GM12875 (cell line): Measurements from ENCODE around the gene TNFRSF4.

ENCODE experiments used
- H3K4me3 ChIP-seq: one replicate; pipeline ENCODE4 v1.5.1; 2011; ENCODE audit warnings: low read depth, low read length, control low read depth
- TF ChIP-seq, protein P1 (sequence below): IDR thresholded peaks from 2 replicates; pipeline ENCODE4 v1.5.1; 2011; ENCODE audit warnings: low read depth, mild to moderate bottlenecking, control low read depth, inconsistent platforms, low read length, moderate library complexity, borderline replicate concordance; ENCODE audit not compliant: insufficient read depth

The TNFRSF4 gene

DNA sequence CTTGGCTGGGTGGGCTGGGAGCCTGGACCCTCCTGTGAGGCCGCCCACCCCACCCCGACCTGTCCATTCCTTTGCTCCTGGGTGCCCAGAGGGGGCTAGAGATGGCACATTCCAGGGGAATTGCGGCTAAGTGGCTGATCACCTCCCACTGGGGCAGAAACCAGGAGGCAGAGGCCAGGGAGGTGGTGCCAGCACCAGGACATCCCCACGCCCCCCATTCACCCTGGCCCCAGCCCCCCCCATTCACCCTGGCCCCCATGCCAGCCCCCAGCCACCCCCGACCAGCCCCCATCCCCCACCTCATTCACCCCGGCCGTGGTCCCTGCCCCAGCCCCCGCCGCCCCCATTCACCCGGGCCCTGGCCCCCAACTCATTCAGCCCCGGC, 26.4 kb upstream of the TNFRSF4 start:
- H3K4me3 ChIP-seq = no peak overlapping the region
- TF ChIP-seq, protein P1, sequence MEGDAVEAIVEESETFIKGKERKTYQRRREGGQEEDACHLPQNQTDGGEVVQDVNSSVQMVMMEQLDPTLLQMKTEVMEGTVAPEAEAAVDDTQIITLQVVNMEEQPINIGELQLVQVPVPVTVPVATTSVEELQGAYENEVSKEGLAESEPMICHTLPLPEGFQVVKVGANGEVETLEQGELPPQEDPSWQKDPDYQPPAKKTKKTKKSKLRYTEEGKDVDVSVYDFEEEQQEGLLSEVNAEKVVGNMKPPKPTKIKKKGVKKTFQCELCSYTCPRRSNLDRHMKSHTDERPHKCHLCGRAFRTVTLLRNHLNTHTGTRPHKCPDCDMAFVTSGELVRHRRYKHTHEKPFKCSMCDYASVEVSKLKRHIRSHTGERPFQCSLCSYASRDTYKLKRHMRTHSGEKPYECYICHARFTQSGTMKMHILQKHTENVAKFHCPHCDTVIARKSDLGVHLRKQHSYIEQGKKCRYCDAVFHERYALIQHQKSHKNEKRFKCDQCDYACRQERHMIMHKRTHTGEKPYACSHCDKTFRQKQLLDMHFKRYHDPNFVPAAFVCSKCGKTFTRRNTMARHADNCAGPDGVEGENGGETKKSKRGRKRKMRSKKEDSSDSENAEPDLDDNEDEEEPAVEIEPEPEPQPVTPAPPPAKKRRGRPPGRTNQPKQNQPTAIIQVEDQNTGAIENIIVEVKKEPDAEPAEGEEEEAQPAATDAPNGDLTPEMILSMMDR = no peak

DNA sequence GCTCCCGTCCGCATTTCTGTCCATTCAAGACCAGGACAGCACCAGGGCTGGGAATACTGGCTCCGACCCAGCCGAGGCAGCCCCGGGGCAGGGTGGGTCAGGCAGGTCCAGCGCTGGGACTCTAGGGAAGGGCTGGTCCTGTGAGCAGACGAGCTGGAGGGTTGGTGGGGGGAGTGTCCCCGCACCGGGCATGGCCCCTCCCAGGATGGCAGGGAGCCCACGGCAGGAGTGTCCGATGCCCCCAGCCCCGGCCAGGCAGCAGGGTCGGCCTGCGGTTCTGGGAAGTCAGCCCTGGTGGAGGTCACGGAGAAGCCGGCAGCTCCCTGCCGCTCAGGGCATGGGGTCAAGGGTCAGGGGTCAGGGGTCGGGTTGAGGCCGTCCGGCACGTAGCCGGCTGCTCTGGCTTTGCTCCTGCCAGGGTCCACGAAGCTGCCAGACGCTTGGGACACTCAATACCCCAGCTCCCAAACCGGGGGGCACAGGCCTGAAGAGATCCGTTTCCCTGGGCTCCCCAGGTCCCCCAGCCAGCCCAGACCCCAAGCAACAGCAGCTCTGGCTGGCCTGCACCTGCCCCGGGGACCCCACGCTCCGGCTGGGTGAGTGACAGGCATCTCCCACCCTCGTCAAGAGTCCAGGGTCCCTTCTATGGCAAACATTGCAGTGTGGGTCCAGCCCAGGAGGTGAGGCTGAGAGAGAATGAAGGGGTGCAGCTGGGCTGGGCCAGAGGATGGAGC, 25.8 kb upstream of the TNFRSF4 start:
- TF ChIP-seq, protein P1 = no peak
- H3K4me3 ChIP-seq = no peak overlapping the region

DNA sequence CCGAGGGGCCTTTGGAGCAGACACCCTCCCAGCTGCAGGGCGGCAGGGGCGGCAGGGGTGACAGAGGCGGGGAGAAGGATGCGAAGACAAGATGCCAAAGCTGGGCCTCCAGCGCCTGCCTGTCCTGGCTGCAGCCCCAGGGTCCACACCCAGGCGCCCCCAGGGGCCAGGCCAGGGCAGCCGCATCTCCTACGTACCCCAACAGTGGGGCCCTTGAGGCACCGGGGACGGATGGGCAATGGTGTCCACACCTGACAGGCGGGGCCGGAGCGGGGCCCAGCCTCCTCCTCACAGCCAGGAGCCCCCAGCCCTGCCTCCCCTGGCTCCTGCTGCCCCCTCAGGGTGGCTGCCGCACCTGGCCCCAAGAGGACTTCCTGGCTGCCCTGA, 25.3 kb upstream of the TNFRSF4 start:
- no peak overlapping the region for H3K4me3 ChIP-seq
- TF ChIP-seq, protein P1 = no peak

DNA sequence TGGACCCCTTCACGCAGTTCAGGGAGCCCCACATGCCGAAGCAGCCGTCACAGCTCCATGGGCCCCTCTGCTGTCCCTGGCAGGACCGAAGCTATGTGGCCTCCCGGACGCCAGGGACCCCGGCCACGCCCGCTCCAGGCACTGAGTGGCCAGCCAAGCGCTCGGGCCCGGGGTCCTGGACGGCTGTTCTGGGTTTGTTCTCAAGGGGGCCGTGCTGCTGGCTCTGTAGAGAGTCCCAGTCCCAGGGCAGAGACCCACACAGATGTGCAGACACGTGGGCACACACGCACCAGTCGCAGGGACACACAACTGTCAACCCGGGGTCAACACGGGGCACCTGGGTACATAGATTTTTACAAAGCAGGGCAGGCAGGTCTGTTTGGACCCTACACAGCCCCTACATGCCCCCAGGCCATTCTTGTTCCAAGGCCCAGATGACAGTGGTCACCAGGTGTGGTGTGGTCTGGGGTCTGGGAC, 24.8 kb upstream of the TNFRSF4 start:
- TF ChIP-seq, protein P1 = no peak
- no peak overlapping the region for H3K4me3 ChIP-seq

DNA sequence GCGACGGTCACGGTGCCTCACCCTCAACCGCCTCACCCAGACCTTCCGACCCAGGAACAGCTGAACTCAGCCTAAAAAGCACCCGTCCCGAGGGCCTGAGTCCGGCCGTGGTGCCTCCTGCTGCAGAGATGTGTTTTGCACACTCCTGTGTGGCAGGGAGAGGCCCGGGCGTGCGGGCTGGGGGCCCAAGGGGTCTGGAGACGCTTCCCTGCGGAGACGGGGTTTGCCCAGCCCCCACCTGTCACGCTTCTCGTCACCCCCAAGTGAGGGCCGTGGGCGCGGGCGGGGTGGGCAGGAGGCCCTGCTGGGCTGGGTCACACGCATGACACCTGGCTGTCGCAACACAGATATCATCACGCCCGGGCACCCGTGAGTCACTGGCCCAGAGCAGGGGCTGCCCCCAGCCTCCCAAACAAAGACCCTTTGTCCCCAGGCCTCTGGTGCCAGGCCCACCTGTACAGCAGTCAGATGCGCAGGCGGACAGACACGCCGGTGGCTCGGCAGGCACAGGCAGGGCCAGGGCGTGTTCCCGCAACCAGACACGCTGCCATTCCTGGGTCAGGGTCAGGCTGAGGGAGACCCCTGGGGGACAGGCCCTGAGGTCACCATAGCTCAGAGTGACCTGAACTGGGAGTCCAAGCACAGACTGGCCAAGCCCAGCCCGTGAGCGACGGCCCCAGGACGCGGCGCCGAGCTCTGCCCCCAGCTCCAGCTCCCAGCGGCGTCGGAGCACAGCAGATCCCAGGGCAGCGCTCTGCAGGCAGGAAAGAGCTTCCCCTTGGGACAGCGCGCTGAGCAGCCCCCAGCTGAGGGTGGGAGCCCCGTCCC, 24.1 kb upstream of the TNFRSF4 start:
- H3K4me3 ChIP-seq = no peak overlapping the region
- TF ChIP-seq, protein P1 = no peak

DNA sequence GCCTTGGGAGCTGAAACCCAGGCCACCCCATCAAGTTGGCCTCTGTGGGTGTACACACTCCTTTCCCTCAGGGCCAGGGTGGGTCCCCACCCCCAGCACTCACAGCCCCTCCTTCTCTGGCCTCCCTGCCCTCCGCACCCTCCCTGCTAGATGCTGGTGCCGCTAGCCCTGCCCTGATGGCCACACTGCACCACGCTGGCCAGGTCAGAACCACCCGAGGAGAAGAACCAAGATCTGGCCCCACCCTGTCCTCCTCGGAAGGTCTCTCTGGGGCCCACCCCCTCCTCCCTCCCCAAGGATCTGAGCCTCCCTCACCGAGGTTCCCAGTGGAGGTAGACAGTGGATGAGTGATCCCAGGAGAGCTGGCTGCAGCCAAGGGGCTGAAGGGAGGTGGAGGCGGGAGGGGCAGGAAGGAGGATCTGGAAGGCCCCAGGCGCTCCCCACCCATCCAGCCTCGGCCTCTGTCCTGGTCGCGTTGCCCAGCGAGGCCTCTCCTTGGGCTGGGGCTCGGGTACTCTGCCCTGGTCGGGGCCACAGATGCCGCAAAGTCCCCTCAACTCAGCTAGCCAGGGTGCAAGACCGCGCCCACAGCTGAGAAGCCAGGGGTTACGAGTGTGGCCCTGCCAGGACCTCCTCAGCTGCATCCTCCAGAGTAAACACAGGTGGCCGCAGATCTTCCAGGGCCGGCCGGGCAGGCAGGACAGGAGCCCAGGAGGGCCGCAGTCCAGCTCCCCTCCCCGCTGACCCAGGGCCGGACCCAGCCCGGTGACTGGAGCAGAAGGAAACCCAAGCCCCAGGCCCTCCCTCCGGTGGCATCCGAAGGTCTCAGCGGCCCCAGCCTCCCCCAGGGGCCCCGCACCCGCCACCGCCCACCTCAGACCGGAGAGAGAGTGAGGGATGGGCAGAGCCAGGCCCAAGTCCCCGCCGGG, 23.3 kb upstream of the TNFRSF4 start:
- TF ChIP-seq, protein P1 = no peak
- no peak overlapping the region for H3K4me3 ChIP-seq
